K562 (cell line): ENCODE measurements around the gene SLC49A3. TPM values are rescaled to one million over a fixed set of nuclear protein-coding genes. Genes with fewer than 3 reads are reported as not detected.

ENCODE experiments used
- ATAC-seq: fragments of 200-7000 bp; cut with Tn5 transposase; 3 replicates; pipeline ENCODE4 v1.9.1; 2020; ENCODE audit warnings: moderate library complexity
- BruUV-seq: library from RNA; stranded (reverse); fragments of 400-500 nt; replicated peaks from 2 replicates; lab custom pipeline; 2021; lab: Mats Ljungman, UMichigan
- CTCF ChIA-PET: fragments of 300-600 bp; formaldehyde crosslinking; extraction: SDS; loops from one replicate; lab custom pipeline; 2021; ENCODE audit warnings: low intra/inter-chr PET ratio; lab: Yijun Ruan, JAX
- POLR2A ChIA-PET: fragments of 300-600, 350-650 bp; sonication (Branson Sonifier 250); formaldehyde crosslinking; extraction: SDS; loops from one replicate; lab custom pipeline; 2021; ENCODE audit warnings: antibody characterized with exemption, inconsistent platforms; lab: Yijun Ruan, JAX
- DNase-seq, 4 experiments: peaks; one replicate each; pipeline versions ENCODE4 v3.0.0 to v3.0.0-alpha.2; 2011 to 2018; ENCODE audit warnings: low spot score in 3 of 4, mixed read lengths in 3 of 4; ENCODE audit errors: extremely low read depth in 1 of 4
- FAIRE-seq: peaks from 2 replicates; lab custom pipeline; 2011; peaks lifted over from hg19 to GRCh38; lab: Jason Lieb, UNC
- H2AFZ ChIP-seq: 2 replicates; pipeline ENCODE4 v1.6.0; 2011; ENCODE audit warnings: low read depth, low read length, control low read depth, inconsistent platforms
- H3K27ac ChIP-seq: fragments of 200-600 bp; 3 replicates; pipeline ENCODE4 v1.8.0; 2011; ENCODE audit warnings: low read depth, mild to moderate bottlenecking, control low read depth, inconsistent platforms, low read length, moderate library complexity, mixed read lengths; ENCODE audit errors: extremely low read depth
- H3K27me3 ChIP-seq, 2 experiments: fragments of 300-600 bp in 1 of 2; 2 replicates in 1 of 2; 3 replicates in 1 of 2; pipeline versions ENCODE4 v1.6.0 to v1.8.0; 2011; ENCODE audit warnings: inconsistent platforms in 2 of 2, low read length in 2 of 2, mild to moderate bottlenecking in 1 of 2, mixed read lengths in 1 of 2, moderate library complexity in 1 of 2; ENCODE audit not compliant: control insufficient read depth in 2 of 2, insufficient read depth in 2 of 2
- H3K36me3 ChIP-seq: fragments of 300-600 bp; 3 replicates; pipeline ENCODE4 v1.8.0; 2011; ENCODE audit warnings: mild to moderate bottlenecking, low read length, inconsistent platforms; ENCODE audit not compliant: control insufficient read depth, insufficient read depth
- H3K4me1 ChIP-seq, 2 experiments: fragments of 200-600 bp in 1 of 2; replicated peaks in 1 of 2; 2 replicates in 1 of 2; 3 replicates in 1 of 2; pipeline versions ENCODE4 v1.5.1 to v1.8.0; 2011; ENCODE audit warnings: inconsistent platforms in 2 of 2, low read length in 2 of 2, mild to moderate bottlenecking in 1 of 2, mixed read lengths in 1 of 2, moderate library complexity in 1 of 2; ENCODE audit not compliant: control insufficient read depth in 2 of 2, insufficient read depth in 2 of 2
- H3K4me2 ChIP-seq: 2 replicates; pipeline ENCODE4 v1.6.1; 2011; ENCODE audit warnings: low read length, control low read depth, inconsistent platforms, mixed read lengths; ENCODE audit not compliant: insufficient read depth
- H3K4me3 ChIP-seq: fragments of 200-600 bp; sonication (generic), shearing (Covaris generic); 2 replicates; pipeline ENCODE4 v1.5.1; 2016; ENCODE audit warnings: control low read depth, inconsistent platforms
- H3K79me2 ChIP-seq: fragments of 200-600 bp; 3 replicates; pipeline ENCODE4 v1.8.0; 2011; ENCODE audit warnings: low read length, inconsistent platforms; ENCODE audit not compliant: control insufficient read depth, insufficient read depth
- H3K9ac ChIP-seq, 2 experiments: 2 replicates each; pipeline versions ENCODE4 v1.6.0 to v1.6.1; 2011; ENCODE audit warnings: low read depth in 2 of 2, low read length in 2 of 2, control low read depth in 1 of 2, inconsistent platforms in 1 of 2, mild to moderate bottlenecking in 1 of 2, mixed read lengths in 1 of 2; ENCODE audit not compliant: insufficient read depth in 1 of 2
- H3K9me1 ChIP-seq: one replicate; pipeline ENCODE4 v1.6.0; 2011; ENCODE audit warnings: inconsistent platforms, mild to moderate bottlenecking, low read length, moderate library complexity; ENCODE audit not compliant: control insufficient read depth, insufficient read depth
- H3K9me3 ChIP-seq: replicated peaks from 2 replicates; pipeline ENCODE4 v1.5.1; 2011; ENCODE audit warnings: low read depth, low read length, inconsistent platforms; ENCODE audit not compliant: control insufficient read depth, insufficient read depth
- H4K20me1 ChIP-seq: replicated peaks from 2 replicates; pipeline ENCODE4 v1.6.1; 2011; ENCODE audit warnings: low read length, inconsistent platforms, mixed read lengths; ENCODE audit not compliant: control insufficient read depth, insufficient read depth
- KDM1A ChIP-seq, 2 experiments: fragments of 450-650 bp; IDR thresholded peaks; 2 replicates each; pipeline ENCODE4 v1.6.1; 2016; ENCODE audit warnings: mild to moderate bottlenecking in 2 of 2
- NBN ChIP-seq: fragments of 450-650 bp; IDR thresholded peaks from 2 replicates; pipeline ENCODE4 v1.6.1; 2016; ENCODE audit warnings: low read depth, mild to moderate bottlenecking
- SAP30 ChIP-seq: fragments of 200-600 bp; sonication (generic); IDR thresholded peaks from 2 replicates; pipeline ENCODE4 v1.6.1; 2012; ENCODE audit warnings: borderline replicate concordance, low read depth, mild to moderate bottlenecking, moderate library complexity, low read length, control low read depth, inconsistent platforms; ENCODE audit not compliant: insufficient read depth, poor library complexity, severe bottlenecking
- WGBS: fragments of 100-300 bp; shearing (Covaris generic); methylation state at CpG from one replicate; pipeline ENCODE4 v1.1.6; 2016; ENCODE audit warnings: low coverage, mixed read lengths; ENCODE audit not compliant: insufficient coverage; ENCODE audit errors: missing lambda C conversion rate; 5-methylcytosine and 5-hydroxymethylcytosine counted together
- in situ Hi-C: fragments of 300-500 bp; cut with MboI; formaldehyde crosslinking; loops from 4 replicates; pipeline ENCODE4 v1.15.0; 2018; ENCODE audit warnings: inconsistent platforms, mixed read lengths
- intact Hi-C: fragments of 100-400 bp; cut with micrococcal nuclease; formaldehyde crosslinking; loops from 2 replicates; pipeline ENCODE4 v1.14.2; 2022
- polyA plus RNA-seq, 8 experiments: library from polyadenylated mRNA; depleted of rRNA in 4 of 8; stranded (reverse) in 5 of 8; unstranded in 3 of 8; fragments of >200 nt; fragmentation: Nextera tagmentation in 2 of 8; fragmentation: Illumina TruSeq in 1 of 8; extraction: Ambion mirVana in 2 of 8; extraction: Trizol in 1 of 8; gene quantifications; 2 replicates each; pipeline versions ENCODE4 v1.2.1 to v1.2.3, GENCODE V29; 2011 to 2014; ENCODE audit warnings: inconsistent platforms in 1 of 8, missing spikeins in 1 of 8
- total RNA-seq, 7 experiments: library from RNA; depleted of rRNA in 6 of 7; stranded (reverse); fragments of >200 nt in 6 of 7; fragmentation: Illumina TruSeq in 2 of 7; extraction: Trizol in 2 of 7; gene quantifications; 2 replicates each; pipeline versions ENCODE4 v1.2.1 to v1.2.3, GENCODE V29; 2011 to 2021; ENCODE audit warnings: low replicate concordance in 1 of 7

SLC49A3 gene
- total and polyA plus RNA-seq, 9 of the 15 experiments (the other 6 are each of a cell fraction or from before 2014, with no cell fraction given): 0.24 to 0.41 TPM; not detected in 7

GRCh38 chr4:658681-659667 is 30.0 kb downstream of the SLC49A3 start:
- no TSS peak for BruUV-seq
- H3K4me1 ChIP-seq: peaks cover 0 to 56% of the 10 kb centered on the region in 2 experiments; a peak in 2 of 5 replicates
- no peak overlapping the region for H3K27ac ChIP-seq
- H3K36me3 ChIP-seq: no peaks in the 10 kb centered on the region
- in situ Hi-C loops (no loop called here), intact Hi-C loops (no loop called here)
- POLR2A ChIA-PET: interaction anchor here (1.0 kb wide), 1 partner anchor 44 kb away, joined by 3 read pairs; no protein-coding TSS in a partner anchor
- peaks cover 17 to 44% of the 10 kb centered on the region in 2 experiments; a peak in 4 of 5 replicates for H3K27me3 ChIP-seq
- no peak overlapping the region for H2AFZ ChIP-seq
- peaks cover 3% of the 10 kb centered on the region; the same call in 1 of the 2 replicates for H3K9me3 ChIP-seq
- ATAC-seq (no peak), DNase-seq (no peak), FAIRE-seq (no peak)
- CTCF ChIA-PET: no interaction called here
- TF ChIP-seq SAP30: no peak
- no peak for TF ChIP-seq NBN
- TF ChIP-seq KDM1A (IDR thresholded peaks at IDR 0.05): peak in 1 of 2 experiments; percentile 84; a peak in 1 of 4 replicates
- H3K4me2 ChIP-seq: no peak overlapping the region
- no peaks in the 10 kb centered on the region for H3K9me1 ChIP-seq
- WGBS: 28% methylated on average over 32 of the region's 32 CpGs
- H3K4me3 ChIP-seq: no peak overlapping the region
- H3K9ac ChIP-seq: no peak overlapping the region
- no peaks in the 10 kb centered on the region for H4K20me1 ChIP-seq
- H3K79me2 ChIP-seq: no peaks in the 10 kb centered on the region
